HepG2 (cell line): Measurements from ENCODE around the gene PFN1. TPM values are rescaled to one million over a fixed set of nuclear protein-coding genes. Genes with fewer than 3 reads are reported as not detected.
A peak's percentile ranks its signal among the peaks of the same experiment; 100 is the strongest.

Experiments used
- ATM ChIP-seq: fragments of 450-650 bp; IDR thresholded peaks from 2 replicates; pipeline ENCODE4 v1.7.1; 2017; ENCODE audit warnings: mild to moderate bottlenecking, borderline replicate concordance
- E2F1 ChIP-seq: sonication (generic); formaldehyde crosslinking; IDR thresholded peaks from 2 replicates; pipeline ENCODE4 v1.5.0; 2020; ENCODE audit warnings: missing genetic modification reagents
- EEA1 ChIP-seq: sonication (generic); formaldehyde crosslinking; IDR thresholded peaks from 2 replicates; pipeline ENCODE4 v1.5.1; 2020; ENCODE audit warnings: mild to moderate bottlenecking, missing genetic modification reagents, borderline replicate concordance
- ELF4 ChIP-seq: sonication (generic); formaldehyde crosslinking; IDR thresholded peaks from 2 replicates; pipeline ENCODE4 v1.5.0; 2020; ENCODE audit warnings: missing genetic modification reagents, mild to moderate bottlenecking, moderate library complexity, borderline replicate concordance
- FOXA3 ChIP-seq: IDR thresholded peaks from 2 replicates; pipeline ENCODE4 v1.6.1; 2016; ENCODE audit warnings: missing genetic modification reagents, missing compliant biosample characterization
- GATAD2A ChIP-seq: IDR thresholded peaks from 2 replicates; pipeline ENCODE4 v1.6.1; 2016
- PHF21A ChIP-seq: sonication (generic); formaldehyde crosslinking; IDR thresholded peaks from 2 replicates; pipeline ENCODE4 v1.5.0; 2020; ENCODE audit warnings: mild to moderate bottlenecking, missing genetic modification reagents
- PHF5A ChIP-seq: IDR thresholded peaks from one replicate; pipeline ENCODE4 v1.6.1; 2018; ENCODE audit warnings: low read depth, missing genetic modification reagents; ENCODE audit not compliant: unreplicated experiment
- PITX1 ChIP-seq: sonication (generic); formaldehyde crosslinking; IDR thresholded peaks from 2 replicates; pipeline ENCODE4 v1.5.1; 2020; ENCODE audit warnings: mild to moderate bottlenecking, missing genetic modification reagents
- POGZ ChIP-seq: sonication (generic); formaldehyde crosslinking; IDR thresholded peaks from 2 replicates; pipeline ENCODE4 v1.4.0; 2020; ENCODE audit warnings: mild to moderate bottlenecking, missing genetic modification reagents
- PRPF4 ChIP-seq: fragments of 200-400 bp; formaldehyde crosslinking; IDR thresholded peaks from 2 replicates; pipeline ENCODE4 v1.6.1; 2016; ENCODE audit warnings: low read length, low read depth; ENCODE audit not compliant: poor library complexity, severe bottlenecking
- RFX3 ChIP-seq: IDR thresholded peaks from 2 replicates; pipeline ENCODE4 v1.6.1; 2016; ENCODE audit warnings: missing biosample characterization, missing genetic modification reagents
- RXRA ChIP-seq: sonication (generic); formaldehyde crosslinking; IDR thresholded peaks from 2 replicates; pipeline ENCODE4 v1.5.1; 2020; ENCODE audit warnings: missing genetic modification reagents
- SMARCC2 ChIP-seq: fragments of 450-650 bp; IDR thresholded peaks from 2 replicates; pipeline ENCODE4 v1.6.1; 2017; ENCODE audit warnings: antibody characterized with exemption, mild to moderate bottlenecking
- SRY ChIP-seq: sonication (generic); formaldehyde crosslinking; IDR thresholded peaks from 2 replicates; pipeline ENCODE4 v1.8.0; 2022; ENCODE audit warnings: mild to moderate bottlenecking, missing genetic modification reagents
- SSRP1 ChIP-seq: IDR thresholded peaks from 2 replicates; pipeline ENCODE4 v1.6.1; 2016; ENCODE audit warnings: control low read depth
- TBX2 ChIP-seq: sonication (generic); formaldehyde crosslinking; IDR thresholded peaks from 2 replicates; pipeline ENCODE4 v1.5.0; 2020; ENCODE audit warnings: missing genetic modification reagents, mild to moderate bottlenecking, borderline replicate concordance
- TCF7L2 ChIP-seq: IDR thresholded peaks from 2 replicates; pipeline ENCODE4 v1.6.1; 2011; ENCODE audit warnings: mild to moderate bottlenecking, low read depth, low read length, moderate library complexity
- ZFP36L1 ChIP-seq: sonication (generic); formaldehyde crosslinking; IDR thresholded peaks from 2 replicates; pipeline ENCODE4 v1.8.0; 2022; ENCODE audit warnings: mild to moderate bottlenecking, missing genetic modification reagents, moderate library complexity
- ZNF136 ChIP-seq: sonication (generic); formaldehyde crosslinking; IDR thresholded peaks from 2 replicates; pipeline ENCODE4 v1.8.1; 2022; ENCODE audit warnings: low read depth, mild to moderate bottlenecking, moderate library complexity, missing genetic modification reagents
- ZNF501 ChIP-seq: sonication (generic); formaldehyde crosslinking; IDR thresholded peaks from 2 replicates; pipeline ENCODE4 v1.5.1; 2020; ENCODE audit warnings: mild to moderate bottlenecking, moderate library complexity, missing genetic modification reagents
- ZNF629 ChIP-seq: sonication (generic); formaldehyde crosslinking; conservative IDR thresholded peaks from 2 replicates; pipeline ENCODE4 v1.5.0; 2020; ENCODE audit warnings: missing genetic modification reagents
- ZZZ3 ChIP-seq: sonication (generic); formaldehyde crosslinking; IDR thresholded peaks from 2 replicates; pipeline ENCODE4 v1.4.0; 2020; ENCODE audit warnings: missing genetic modification reagents, mild to moderate bottlenecking, borderline replicate concordance
- polyA plus RNA-seq, 8 experiments: library from polyadenylated mRNA; depleted of rRNA in 3 of 8; stranded (reverse) in 7 of 8; unstranded in 1 of 8; fragments of >200 nt; fragmentation: Illumina TruSeq in 4 of 8; extraction: Trizol in 4 of 8; gene quantifications; 2 replicates each; pipeline versions ENCODE4 v1.2.1 to v1.2.3, GENCODE V29; 2011 to 2016; ENCODE audit warnings: low read depth in 4 of 8, missing spikeins in 1 of 8, mixed read lengths in 1 of 8; ENCODE audit not compliant: insufficient read depth in 1 of 8
- total RNA-seq, 5 experiments: library from RNA; depleted of rRNA; stranded (reverse); fragments of >200 nt; fragmentation: Illumina TruSeq; extraction: Trizol; gene quantifications; 2 replicates each; pipeline ENCODE4 v1.2.3, GENCODE V29; 2016; ENCODE audit warnings: low read depth in 1 of 5
- TF ChIP-seq, protein P1 (sequence below), 2 experiments: fragments of 450-650 bp in 1 of 2; sonication (generic) in 1 of 2; formaldehyde crosslinking; IDR thresholded peaks; 2 replicates each; pipeline versions ENCODE4 v1.5.0 to v1.8.0; 2020 to 2022; ENCODE audit warnings: mild to moderate bottlenecking in 1 of 2, missing genetic modification reagents in 1 of 2
- TF ChIP-seq, protein P2 (sequence below): sonication (generic); formaldehyde crosslinking; IDR thresholded peaks from 2 replicates; pipeline ENCODE4 v1.4.0; 2020; ENCODE audit warnings: missing genetic modification reagents; ENCODE audit errors: not compliant biosample characterization
- TF ChIP-seq, protein P3 (sequence below): sonication (generic); formaldehyde crosslinking; IDR thresholded peaks from 2 replicates; pipeline ENCODE4 v1.4.0; 2020; ENCODE audit warnings: missing genetic modification reagents, borderline replicate concordance

Gene PFN1
- total and polyA plus RNA-seq, 2 of the 13 experiments (the other 11 are each of a cell fraction or from before 2014, with no cell fraction given) = 494 to 613 TPM

GRCh38 chr17:4934173-4934979 lies 14.0 kb downstream of the PFN1 start (continued):
- no peak for TF ChIP-seq E2F1
- TF ChIP-seq GATAD2A (CRISPR knock-in tag) = 0 out of 2 replicates have a peak, but pooled peaks have one; percentile 36
- no peak for TF ChIP-seq ZNF629 (CRISPR knock-in tag)
- peak; percentile 70; the same call in 1 of the 2 replicates for TF ChIP-seq ZNF501
- TF ChIP-seq FOXA3 (CRISPR knock-in tag) = 0 out of 2 replicates have a peak, but pooled peaks have one; percentile 19
- no peak for TF ChIP-seq EEA1
- TF ChIP-seq ELF4 (CRISPR knock-in tag) = no peak
- no peak for TF ChIP-seq SMARCC2
- TF ChIP-seq ZNF136 (CRISPR knock-in tag) = no peak
- TF ChIP-seq, protein P1, sequence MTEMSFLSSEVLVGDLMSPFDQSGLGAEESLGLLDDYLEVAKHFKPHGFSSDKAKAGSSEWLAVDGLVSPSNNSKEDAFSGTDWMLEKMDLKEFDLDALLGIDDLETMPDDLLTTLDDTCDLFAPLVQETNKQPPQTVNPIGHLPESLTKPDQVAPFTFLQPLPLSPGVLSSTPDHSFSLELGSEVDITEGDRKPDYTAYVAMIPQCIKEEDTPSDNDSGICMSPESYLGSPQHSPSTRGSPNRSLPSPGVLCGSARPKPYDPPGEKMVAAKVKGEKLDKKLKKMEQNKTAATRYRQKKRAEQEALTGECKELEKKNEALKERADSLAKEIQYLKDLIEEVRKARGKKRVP (CRISPR knock-in tag; IDR thresholded peaks at IDR 0.05) = no peak
- TF ChIP-seq ZZZ3 (CRISPR knock-in tag) = no peak
- TF ChIP-seq, protein P2, sequence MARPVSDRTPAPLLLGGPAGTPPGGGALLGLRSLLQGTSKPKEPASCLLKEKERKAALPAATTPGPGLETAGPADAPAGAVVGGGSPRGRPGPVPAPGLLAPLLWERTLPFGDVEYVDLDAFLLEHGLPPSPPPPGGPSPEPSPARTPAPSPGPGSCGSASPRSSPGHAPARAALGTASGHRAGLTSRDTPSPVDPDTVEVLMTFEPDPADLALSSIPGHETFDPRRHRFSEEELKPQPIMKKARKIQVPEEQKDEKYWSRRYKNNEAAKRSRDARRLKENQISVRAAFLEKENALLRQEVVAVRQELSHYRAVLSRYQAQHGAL (CRISPR knock-in tag) = no peak
- no peak for TF ChIP-seq PHF5A
- TF ChIP-seq ATM = no peak
- no peak for TF ChIP-seq ZFP36L1
- no peak; the same call in 1 of the 2 replicates for TF ChIP-seq PITX1 (CRISPR knock-in tag)
- no peak for TF ChIP-seq TCF7L2
- no peak for TF ChIP-seq POGZ (CRISPR knock-in tag)
- TF ChIP-seq SRY (CRISPR knock-in tag) = no peak
- no peak for TF ChIP-seq PHF21A (CRISPR knock-in tag)
- no peak for TF ChIP-seq SSRP1 (CRISPR knock-in tag)
- peak; percentile 55 for TF ChIP-seq RXRA (CRISPR knock-in tag)
- no peak for TF ChIP-seq RFX3 (CRISPR knock-in tag)
- TF ChIP-seq, protein P3, sequence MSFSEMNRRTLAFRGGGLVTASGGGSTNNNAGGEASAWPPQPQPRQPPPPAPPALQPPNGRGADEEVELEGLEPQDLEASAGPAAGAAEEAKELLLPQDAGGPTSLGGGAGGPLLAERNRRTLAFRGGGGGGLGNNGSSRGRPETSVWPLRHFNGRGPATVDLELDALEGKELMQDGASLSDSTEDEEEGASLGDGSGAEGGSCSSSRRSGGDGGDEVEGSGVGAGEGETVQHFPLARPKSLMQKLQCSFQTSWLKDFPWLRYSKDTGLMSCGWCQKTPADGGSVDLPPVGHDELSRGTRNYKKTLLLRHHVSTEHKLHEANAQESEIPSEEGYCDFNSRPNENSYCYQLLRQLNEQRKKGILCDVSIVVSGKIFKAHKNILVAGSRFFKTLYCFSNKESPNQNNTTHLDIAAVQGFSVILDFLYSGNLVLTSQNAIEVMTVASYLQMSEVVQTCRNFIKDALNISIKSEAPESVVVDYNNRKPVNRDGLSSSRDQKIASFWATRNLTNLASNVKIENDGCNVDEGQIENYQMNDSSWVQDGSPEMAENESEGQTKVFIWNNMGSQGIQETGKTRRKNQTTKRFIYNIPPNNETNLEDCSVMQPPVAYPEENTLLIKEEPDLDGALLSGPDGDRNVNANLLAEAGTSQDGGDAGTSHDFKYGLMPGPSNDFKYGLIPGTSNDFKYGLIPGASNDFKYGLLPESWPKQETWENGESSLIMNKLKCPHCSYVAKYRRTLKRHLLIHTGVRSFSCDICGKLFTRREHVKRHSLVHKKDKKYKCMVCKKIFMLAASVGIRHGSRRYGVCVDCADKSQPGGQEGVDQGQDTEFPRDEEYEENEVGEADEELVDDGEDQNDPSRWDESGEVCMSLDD (CRISPR knock-in tag) = no peak
- no peak for TF ChIP-seq PRPF4
- no peak for TF ChIP-seq TBX2
